Left colon (tissue), 2 donors: ENCODE measurements around the gene EIF3F. TPM values are rescaled to one million over a fixed set of nuclear protein-coding genes. Genes with fewer than 3 reads are reported as not detected.

Experiments used
- ATAC-seq: fragments of 200-7000 bp; cut with Tn5 transposase; one replicate; pipeline ENCODE4 v1.9.1; 2020; ENCODE audit warnings: mild to moderate bottlenecking, moderate library complexity
- DNase-seq, 2 donors: peaks; one replicate each; pipeline ENCODE4 v3.0.0-alpha.2; 2020
- intact Hi-C, 2 donors: fragments of 100-400 bp; cut with DNase I in 1 of 2; cut with micrococcal nuclease in 1 of 2; formaldehyde crosslinking; loops; one replicate each; pipeline versions ENCODE4 v1.11.2 to v1.14.0; 2022; cut with DNase I, micrococcal nuclease
- total RNA-seq, 2 donors: library from RNA; stranded (reverse); fragmentation: NEBNext Ultra II Directional; extraction: Animal tissue kit (Norgen Biotek cat#: 25700); gene quantifications; one replicate each; pipeline ENCODE4 v1.2.1, GENCODE V29; 2021
- donor health status: DM: no; HTN: no; CAD: no.
- donor health status: DM: yes; HTN: yes; CAD: no.

EIF3F gene
- total RNA-seq, 2 donors from 2014 or later: 198 to 218 TPM

- peak; percentile 85 for ATAC-seq
- intact Hi-C loops: loop anchor here in 1 of 2 donors (10.0 kb wide), 1 partner anchor 61 kb away; no protein-coding TSS in a partner anchor
- DNase-seq: peak; percentile 68 to 71
Measured at GRCh38 chr11:8033305-8034105, 46.4 kb downstream of the EIF3F start.

- no peak for ATAC-seq
- DNase-seq: no peak
- intact Hi-C loops: loop anchor here in 1 of 2 donors (10.0 kb wide), 1 partner anchor 61 kb away; no protein-coding TSS in a partner anchor
Measured at GRCh38 chr11:8034106-8034585, 47.0 kb downstream of the EIF3F start.

GRCh38 chr11:8034604-8035190, 47.6 kb downstream of the EIF3F start:
- intact Hi-C loops: loop anchor here in 1 of 2 donors (10.0 kb wide), 1 partner anchor 60 kb away; no protein-coding TSS in a partner anchor
- no peak for ATAC-seq
- DNase-seq: peak in 1 of 2 donors; percentile 8

- ATAC-seq (no peak), DNase-seq (peak in 1 of 2 donors; percentile 10)
- intact Hi-C loops: loop anchor here in 1 of 2 donors (10.0 kb wide), 1 partner anchor 59 kb away; no protein-coding TSS in a partner anchor
Measured at GRCh38 chr11:8035200-8035855, 48.2 kb downstream of the EIF3F start.

GRCh38 chr11:8036002-8036802, 49.1 kb downstream of the EIF3F start:
- ATAC-seq (no peak), DNase-seq (peak in 1 of 2 donors; percentile 11)
- intact Hi-C loops: loop anchor here in 1 of 2 donors (10.0 kb wide), 1 partner anchor 59 kb away; no protein-coding TSS in a partner anchor

- intact Hi-C loops: loop anchor here in 1 of 2 donors (10.0 kb wide), 1 partner anchor 58 kb away; no protein-coding TSS in a partner anchor
- DNase-seq: peak in 1 of 2 donors; percentile 13
Measured at GRCh38 chr11:8036986-8037385, 49.8 kb downstream of the EIF3F start.

GRCh38 chr11:8038393-8038792, 51.3 kb downstream of the EIF3F start:
- no peak for ATAC-seq
- intact Hi-C loops: loop anchor here in 1 of 2 donors (10.0 kb wide), 1 partner anchor 56 kb away; no protein-coding TSS in a partner anchor
- DNase-seq: no peak

More at GRCh38 chr11:8036986-8037385, 49.8 kb downstream of the EIF3F start:
- no peak for ATAC-seq

GRCh38 chr11:8038811-8039529, 51.8 kb downstream of the EIF3F start:
- DNase-seq (peak in 1 of 2 donors; percentile 8), ATAC-seq (no peak)
- intact Hi-C loops: loop anchor here in 1 of 2 donors (10.0 kb wide), 1 partner anchor 56 kb away; no protein-coding TSS in a partner anchor

GRCh38 chr11:8039530-8040260, 52.6 kb downstream of the EIF3F start:
- intact Hi-C loops: loop anchor here in 1 of 2 donors (10.0 kb wide), 1 partner anchor 55 kb away; no protein-coding TSS in a partner anchor
- DNase-seq (peak in 1 of 2 donors; percentile 8), ATAC-seq (no peak)

GRCh38 chr11:8040261-8040920, 53.3 kb downstream of the EIF3F start:
- ATAC-seq: no peak

GRCh38 chr11:8040921-8041285, 53.8 kb downstream of the EIF3F start:
- intact Hi-C loops: no loop called here
- no peak for ATAC-seq

More at GRCh38 chr11:8040261-8040920, 53.3 kb downstream of the EIF3F start:
- intact Hi-C loops: no loop called here
- peak in 1 of 2 donors; percentile 4 for DNase-seq

GRCh38 chr11:8041576-8041975, 54.4 kb downstream of the EIF3F start:
- DNase-seq: no peak
- no peak for ATAC-seq
- intact Hi-C loops: no loop called here

More at GRCh38 chr11:8040921-8041285, 53.8 kb downstream of the EIF3F start:
- no peak for DNase-seq

- DNase-seq: no peak
- no peak for ATAC-seq
- intact Hi-C loops: no loop called here
Measured at GRCh38 chr11:8043756-8044155, 56.6 kb downstream of the EIF3F start.

GRCh38 chr11:8045839-8046238, 58.7 kb downstream of the EIF3F start:
- ATAC-seq (no peak), DNase-seq (no peak)

GRCh38 chr11:8047382-8047781, 60.2 kb downstream of the EIF3F start:
- DNase-seq: no peak
- intact Hi-C loops: no loop called here

More at GRCh38 chr11:8045839-8046238, 58.7 kb downstream of the EIF3F start:
- intact Hi-C loops: no loop called here

GRCh38 chr11:8049084-8049483, 61.9 kb downstream of the EIF3F start:
- ATAC-seq (no peak), DNase-seq (no peak)
- intact Hi-C loops: no loop called here

More at GRCh38 chr11:8047382-8047781, 60.2 kb downstream of the EIF3F start:
- ATAC-seq: no peak
